GM06990 (cell line): ENCODE results near the gene CNNM1.

Experiments
- DNase-seq: peaks from one replicate; pipeline ENCODE4 v3.0.0-alpha.2; 2011; ENCODE audit not compliant: insufficient read length; ENCODE audit errors: extremely low read depth
- H3K27me3 ChIP-seq: replicated peaks from 2 replicates; pipeline ENCODE4 v1.6.0; 2011; ENCODE audit warnings: low read length; ENCODE audit not compliant: control insufficient read depth, insufficient read depth
- H3K36me3 ChIP-seq: 2 replicates; pipeline ENCODE4 v1.5.1; 2011; ENCODE audit warnings: low read length; ENCODE audit not compliant: control insufficient read depth, insufficient read depth
- H3K4me3 ChIP-seq: replicated peaks from 2 replicates; pipeline ENCODE4 v1.5.1; 2011; ENCODE audit warnings: low read depth, mild to moderate bottlenecking, control low read depth, low read length
- CTCF ChIP-seq: IDR thresholded peaks from 2 replicates; pipeline ENCODE4 v1.5.1; 2011; ENCODE audit warnings: low read length, control low read depth, mild to moderate bottlenecking, inconsistent platforms; ENCODE audit not compliant: insufficient read depth, poor library complexity, severe bottlenecking

The CNNM1 gene

DNA sequence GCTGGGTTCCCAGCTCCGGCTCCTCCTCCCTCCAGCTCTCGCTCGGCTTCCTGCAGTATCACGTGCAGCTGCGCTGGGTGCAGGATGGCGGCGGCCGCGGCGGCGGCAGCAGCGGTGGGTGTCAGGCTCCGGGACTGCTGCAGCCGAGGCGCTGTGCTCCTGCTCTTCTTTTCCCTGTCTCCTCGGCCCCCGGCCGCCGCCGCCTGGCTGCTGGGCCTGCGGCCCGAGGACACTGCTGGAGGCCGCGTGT lies at the start of gene CNNM1:
CNNM1 (plus strand) TSS at position 53 of the 250 bp plus-strand sequence; CDS start at position 85, 32 bp downstream.
- no peak for TF ChIP-seq CTCF
- Histone ChIP-seq H3K27me3 (no peaks in the 10 kb centered on the region; the same call in 1 of the 2 replicates), H3K4me3 (peak within 1 kb of the TSS; percentile 50), H3K36me3 (no peaks in the 10 kb centered on the region)
- DNase-seq = peak; percentile 59

GRCh38 chr10:99279626-99280111 lies 49.5 kb upstream of the CNNM1 start:
- no peak for TF ChIP-seq CTCF
- no peak for DNase-seq
- Histone ChIP-seq H3K27me3 (no peaks in the 10 kb centered on the region), H3K4me3 (no peak overlapping the region), H3K36me3 (no peaks in the 10 kb centered on the region)

DNA sequence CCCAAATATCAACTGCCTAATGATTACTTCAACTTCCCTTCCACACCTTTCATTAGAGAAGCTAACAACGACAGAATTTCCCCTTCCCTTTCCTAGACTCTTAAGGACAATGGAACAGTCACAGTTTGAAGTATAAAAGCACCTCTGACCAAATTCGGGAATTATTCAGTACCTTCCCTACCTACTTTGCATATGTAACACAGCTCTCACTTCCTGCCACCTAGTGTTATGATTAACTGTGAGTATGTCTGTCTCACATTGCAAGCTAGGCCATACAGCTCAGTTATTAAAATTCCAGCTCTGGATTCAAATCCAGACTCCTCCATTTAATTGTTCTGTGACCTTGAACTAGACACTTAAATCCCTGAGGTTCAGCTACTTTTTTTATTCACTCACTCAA lies 48.7 kb upstream of the CNNM1 start:
- no peaks in the 10 kb centered on the region for H3K36me3 ChIP-seq
- peak; percentile 6 for TF ChIP-seq CTCF
- H3K4me3 ChIP-seq = no peak overlapping the region
- DNase-seq = no peak
- H3K27me3 ChIP-seq = no peaks in the 10 kb centered on the region

GRCh38 chr10:99285881-99286280 lies 43.3 kb upstream of the CNNM1 start:
- Histone ChIP-seq H3K36me3 (no peaks in the 10 kb centered on the region), H3K27me3 (no peaks in the 10 kb centered on the region; the same call in 1 of the 2 replicates), H3K4me3 (no peak overlapping the region)
- DNase-seq = no peak
- no peak for TF ChIP-seq CTCF

DNA sequence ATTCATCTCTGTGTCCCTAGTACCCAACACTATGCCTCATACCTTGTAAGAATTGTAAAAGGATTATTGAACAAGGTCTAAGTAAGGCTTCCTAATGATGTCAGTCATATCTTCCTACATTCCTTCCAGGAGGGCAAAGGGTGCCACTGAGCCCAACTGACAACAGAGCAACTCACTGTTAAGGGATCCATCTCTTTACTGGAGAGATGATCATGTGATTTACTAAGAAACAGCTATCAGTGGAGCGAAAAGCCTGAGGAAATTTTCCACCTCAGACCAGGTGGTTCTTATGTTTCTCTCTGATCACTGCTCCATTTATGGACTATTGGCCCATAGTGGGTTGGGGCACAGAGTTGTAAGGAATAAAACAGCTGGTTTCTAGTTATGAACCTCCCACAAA lies 38.9 kb upstream of the CNNM1 start:
- no peak for DNase-seq
- TF ChIP-seq CTCF = no peak
- H3K36me3 ChIP-seq = no peaks in the 10 kb centered on the region
- no peaks in the 10 kb centered on the region; the same call in 1 of the 2 replicates for H3K27me3 ChIP-seq
- no peak overlapping the region for H3K4me3 ChIP-seq

- Histone ChIP-seq H3K4me3 (no peak overlapping the region), H3K36me3 (no peaks in the 10 kb centered on the region; the same call in 1 of the 2 replicates), H3K27me3 (no peaks in the 10 kb centered on the region; the same call in 1 of the 2 replicates)
- no peak for DNase-seq
- TF ChIP-seq CTCF = no peak
Measured at GRCh38 chr10:99292159-99292558, 37.0 kb upstream of the CNNM1 start.
